IPS-NIHi11 (cell line): Measurements from ENCODE around the gene CAMTA2.
"Not testable (repeated sequence)": the region's sequence is repeated elsewhere in the genome, so short reads cannot be mapped to it uniquely, and the experiment has no call there.

ENCODE experiments used
- DNase-seq: peaks from one replicate; pipeline ENCODE4 v3.0.0; 2012; ENCODE audit warnings: mixed read lengths, low spot score

The CAMTA2 gene

GRCh38 chr17:4986951-4987766 lies at the start of gene CAMTA2:
Gene CAMTA2, minus strand, starts transcription at chr17:4987675. Its CDS starts 1,453 bp downstream, at chr17:4986222.
- peak; percentile 89 for DNase-seq

GRCh38 chr17:5035315-5035714 lies 47.8 kb upstream of the CAMTA2 start, which contains the start of gene SLC52A1:
Gene SLC52A1, minus strand, starts transcription at chr17:5035426. Its CDS starts 820 bp downstream, at chr17:5034606.
- peak; percentile 70 for DNase-seq

- DNase-seq: no peak
Observed at GRCh38 chr17:5034651-5035050, 47.2 kb upstream of the CAMTA2 start.

GRCh38 chr17:5034063-5034462 lies 46.6 kb upstream of the CAMTA2 start:
- DNase-seq: no peak

- no peak for DNase-seq
Observed at GRCh38 chr17:5033352-5034015, 46.0 kb upstream of the CAMTA2 start.

GRCh38 chr17:5032865-5033264 lies 45.4 kb upstream of the CAMTA2 start:
- no peak for DNase-seq

- peak; percentile 77 for DNase-seq
Observed at GRCh38 chr17:5031365-5032082, 44.0 kb upstream of the CAMTA2 start.

GRCh38 chr17:5030168-5030567 lies 42.7 kb upstream of the CAMTA2 start:
- DNase-seq: not testable (repeated sequence)

- DNase-seq: no peak
Observed at GRCh38 chr17:5027916-5028315, 40.4 kb upstream of the CAMTA2 start.

- no peak for DNase-seq
Observed at GRCh38 chr17:5027299-5027698, 39.8 kb upstream of the CAMTA2 start.

- no peak for DNase-seq
Observed at GRCh38 chr17:5024604-5025003, 37.1 kb upstream of the CAMTA2 start.

GRCh38 chr17:5023588-5024147 lies 36.2 kb upstream of the CAMTA2 start:
- DNase-seq: no peak

- no peak for DNase-seq
Observed at GRCh38 chr17:5022171-5022711, 34.8 kb upstream of the CAMTA2 start.

GRCh38 chr17:5020502-5021023 lies 33.1 kb upstream of the CAMTA2 start:
- DNase-seq: no peak

GRCh38 chr17:5019475-5019956 lies 32.0 kb upstream of the CAMTA2 start:
- peak; percentile 52 for DNase-seq

GRCh38 chr17:5014357-5014756 lies 26.9 kb upstream of the CAMTA2 start:
- no peak for DNase-seq

- no peak for DNase-seq
Observed at GRCh38 chr17:5011928-5012327, 24.5 kb upstream of the CAMTA2 start.

GRCh38 chr17:5003214-5003867 lies 15.9 kb upstream of the CAMTA2 start:
- no peak for DNase-seq

GRCh38 chr17:5002121-5002788 lies 14.8 kb upstream of the CAMTA2 start:
- no peak for DNase-seq

GRCh38 chr17:5000237-5000639 lies 12.8 kb upstream of the CAMTA2 start:
- DNase-seq: no peak
